Fibroblast of lung (primary cell): Measurements from ENCODE around the gene KRTAP1-4.

Source experiments
- EZH2 ChIP-seq: IDR thresholded peaks from 2 replicates; pipeline ENCODE4 v1.5.1; 2012; ENCODE audit warnings: low read length, control low read depth, mild to moderate bottlenecking; ENCODE audit errors: missing control alignments
- TF ChIP-seq, protein P1 (sequence below), 2 donors: IDR thresholded peaks in 1 of 2; conservative IDR thresholded peaks in 1 of 2; 1 replicate in 1 of 2; 2 replicates in 1 of 2; pipeline ENCODE4 v1.5.1; 2011 to 2012; ENCODE audit warnings: low read length in 2 of 2, control low read depth in 1 of 2, inconsistent platforms in 1 of 2, low read depth in 1 of 2, mild to moderate bottlenecking in 1 of 2

DNA sequence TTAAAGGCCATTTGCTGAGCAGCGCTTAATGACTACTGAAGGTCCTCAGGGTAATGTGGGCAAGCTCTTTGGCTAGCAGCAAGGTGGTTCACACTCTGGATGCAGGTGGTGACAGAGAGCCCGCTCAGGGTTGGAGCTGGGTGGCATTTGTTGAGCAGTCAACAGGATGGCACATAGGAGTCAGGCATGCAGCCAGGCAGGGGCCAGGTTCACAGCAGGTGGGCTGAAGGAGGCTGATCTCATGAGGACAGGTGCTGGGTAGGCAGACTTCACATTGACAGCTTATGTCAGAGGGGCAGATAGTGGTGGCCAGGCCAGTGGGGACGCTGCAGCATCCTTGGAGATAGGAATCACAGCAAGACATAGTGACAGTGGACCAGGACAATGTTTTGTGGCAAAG is 25.6 kb downstream of the KRTAP1-4 start:
- TF ChIP-seq, protein P1, sequence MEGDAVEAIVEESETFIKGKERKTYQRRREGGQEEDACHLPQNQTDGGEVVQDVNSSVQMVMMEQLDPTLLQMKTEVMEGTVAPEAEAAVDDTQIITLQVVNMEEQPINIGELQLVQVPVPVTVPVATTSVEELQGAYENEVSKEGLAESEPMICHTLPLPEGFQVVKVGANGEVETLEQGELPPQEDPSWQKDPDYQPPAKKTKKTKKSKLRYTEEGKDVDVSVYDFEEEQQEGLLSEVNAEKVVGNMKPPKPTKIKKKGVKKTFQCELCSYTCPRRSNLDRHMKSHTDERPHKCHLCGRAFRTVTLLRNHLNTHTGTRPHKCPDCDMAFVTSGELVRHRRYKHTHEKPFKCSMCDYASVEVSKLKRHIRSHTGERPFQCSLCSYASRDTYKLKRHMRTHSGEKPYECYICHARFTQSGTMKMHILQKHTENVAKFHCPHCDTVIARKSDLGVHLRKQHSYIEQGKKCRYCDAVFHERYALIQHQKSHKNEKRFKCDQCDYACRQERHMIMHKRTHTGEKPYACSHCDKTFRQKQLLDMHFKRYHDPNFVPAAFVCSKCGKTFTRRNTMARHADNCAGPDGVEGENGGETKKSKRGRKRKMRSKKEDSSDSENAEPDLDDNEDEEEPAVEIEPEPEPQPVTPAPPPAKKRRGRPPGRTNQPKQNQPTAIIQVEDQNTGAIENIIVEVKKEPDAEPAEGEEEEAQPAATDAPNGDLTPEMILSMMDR (conservative IDR thresholded peaks at IDR 0.05 in 1 of 2, IDR thresholded peaks at IDR 0.05 in 1 of 2; ENCODE audit: low read depth in 1 of 2, low read length in 2 of 2), result no peak
- no peak for TF ChIP-seq EZH2
